Panc1 (cell line): ENCODE data around the gene CNGB1. TPM values are rescaled to one million over a fixed set of nuclear protein-coding genes. Genes with fewer than 3 reads are reported as not detected.

Experiments
- ATAC-seq: fragments of 200-7000 bp; cut with Tn5 transposase; 2 replicates; pipeline ENCODE4 v1.9.1; 2020; ENCODE audit warnings: mild to moderate bottlenecking, moderate library complexity
- BruUV-seq: library from RNA; stranded (reverse); fragments of 400-500 nt; replicated peaks from 2 replicates; lab custom pipeline; 2021; lab: Mats Ljungman, UMichigan
- CTCF ChIA-PET: fragments of 300-600 bp; sonication (Branson Sonifier 250); formaldehyde crosslinking; loops from one replicate; lab custom pipeline; 2022; ENCODE audit warnings: antibody characterized with exemption; lab: Charles Lee
- POLR2A ChIA-PET: fragments of 300-600 bp; sonication (Branson Sonifier 250); formaldehyde crosslinking; loops from one replicate; lab custom pipeline; 2022; ENCODE audit warnings: antibody characterized with exemption; lab: Charles Lee
- DNase-seq: peaks from one replicate; pipeline ENCODE4 v3.0.0-alpha.2; 2010; ENCODE audit warnings: low read depth, low spot score
- H3K27ac ChIP-seq: 2 replicates; pipeline ENCODE4 v1.5.1; 2011; ENCODE audit warnings: mild to moderate bottlenecking, low read length, inconsistent platforms
- H3K27me3 ChIP-seq: fragments of 200-500 bp; sonication (Bioruptor generic); 2 replicates; pipeline ENCODE4 v1.6.0; 2014; ENCODE audit warnings: low read length, inconsistent platforms; ENCODE audit not compliant: control insufficient read depth, insufficient read depth
- H3K36me3 ChIP-seq: fragments of 200-500 bp; sonication (Bioruptor generic); 2 replicates; pipeline ENCODE4 v1.5.1; 2014; ENCODE audit warnings: inconsistent platforms, mild to moderate bottlenecking, low read length, moderate library complexity; ENCODE audit not compliant: control insufficient read depth, insufficient read depth
- H3K4me1 ChIP-seq: 2 replicates; pipeline ENCODE4 v1.5.1; 2011; ENCODE audit warnings: inconsistent platforms, mild to moderate bottlenecking, low read length, moderate library complexity; ENCODE audit not compliant: control insufficient read depth, insufficient read depth
- H3K4me3 ChIP-seq, 2 experiments: 2 replicates each; pipeline ENCODE4 v1.5.1; 2011 to 2012; ENCODE audit warnings: low read depth in 2 of 2, low read length in 2 of 2, mild to moderate bottlenecking in 2 of 2, inconsistent platforms in 1 of 2, moderate library complexity in 1 of 2
- H3K9me3 ChIP-seq: fragments of 200-500 bp; sonication (Bioruptor generic); 2 replicates; pipeline ENCODE4 v1.5.1; 2014; ENCODE audit warnings: low read depth, mild to moderate bottlenecking, inconsistent platforms, low read length, moderate library complexity; ENCODE audit not compliant: control insufficient read depth, insufficient read depth
- POLR2AphosphoS5 ChIP-seq: IDR thresholded peaks from 2 replicates; pipeline ENCODE4 v1.6.1; 2012; ENCODE audit warnings: mild to moderate bottlenecking, low read depth, low read length, moderate library complexity
- SIN3A ChIP-seq: IDR thresholded peaks from 2 replicates; pipeline ENCODE4 v1.6.1; 2012; ENCODE audit warnings: low read depth, mild to moderate bottlenecking, low read length, moderate library complexity, borderline replicate concordance; ENCODE audit not compliant: insufficient read depth
- TCF7L2 ChIP-seq: IDR thresholded peaks from 2 replicates; pipeline ENCODE4 v1.6.1; 2011; ENCODE audit warnings: mild to moderate bottlenecking, low read depth, low read length, inconsistent platforms
- in situ Hi-C: cut with HindIII; loops from 2 replicates; pipeline ENCODE4 v1.10.0; 2016; ENCODE audit warnings: low sequenced_read_pairs, low pct_unique_long_range_greater_than_20kb
- intact Hi-C: fragments of 100-400 bp; cut with micrococcal nuclease; formaldehyde crosslinking; loops from one replicate; pipeline ENCODE4 v1.10.0; 2022; ENCODE audit not compliant: unreplicated experiment
- total RNA-seq: library from RNA; stranded (reverse); gene quantifications from one replicate; pipeline ENCODE4 v1.2.1, GENCODE V29; 2021; ENCODE audit not compliant: unreplicated experiment
- TF ChIP-seq, protein P1 (sequence below): fragments of 450-650 bp; IDR thresholded peaks from 2 replicates; pipeline ENCODE4 v1.5.1; 2017; ENCODE audit warnings: mild to moderate bottlenecking
- TF ChIP-seq, protein P2 (sequence below), 2 experiments: IDR thresholded peaks; 2 replicates each; pipeline ENCODE4 v1.6.1; 2011 to 2012; ENCODE audit warnings: low read depth in 2 of 2, control low read depth in 1 of 2, low read length in 1 of 2, mild to moderate bottlenecking in 1 of 2, moderate library complexity in 1 of 2; ENCODE audit not compliant: insufficient read depth in 1 of 2

CNGB1 gene
- total RNA-seq, 1 experiment from 2014 or later: not detected

DNA sequence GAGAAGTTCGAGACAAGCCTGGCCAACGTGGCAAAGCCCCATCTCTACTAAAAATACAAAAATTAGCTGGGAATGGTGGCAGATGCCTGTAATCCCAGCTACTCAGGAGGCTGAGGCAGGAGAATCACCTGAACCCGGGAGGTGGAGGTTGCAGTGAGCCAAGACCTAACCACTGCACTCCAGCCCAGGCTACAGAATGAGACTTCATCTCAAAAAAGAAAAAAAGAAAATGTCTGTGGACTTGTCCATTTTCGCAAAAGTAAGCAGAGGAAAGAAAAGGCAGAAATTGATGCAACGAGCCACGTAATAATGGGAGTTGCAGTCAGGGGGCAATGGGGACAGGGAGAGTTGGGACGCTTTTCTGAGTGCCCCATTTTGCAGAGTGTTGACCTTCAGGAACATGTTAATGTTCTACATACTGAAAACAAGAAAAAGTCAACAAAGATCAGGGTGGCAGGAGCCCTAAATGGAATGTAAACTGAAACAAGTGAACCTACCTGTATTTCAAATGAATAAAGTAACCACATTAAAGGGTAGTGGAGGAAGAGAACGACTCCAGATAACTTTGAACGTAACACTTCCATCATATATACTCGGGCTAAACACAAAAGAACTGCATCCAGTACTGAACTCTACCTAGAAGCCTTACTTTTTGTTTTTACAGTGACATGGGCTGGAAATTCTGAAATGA lies 76.4 kb downstream of the CNGB1 start:
- in situ Hi-C loops (no loop called here), intact Hi-C loops (no loop called here)
- no peak overlapping the region for H3K27ac ChIP-seq
- BruUV-seq: no TSS peak
- no peak for DNase-seq
- ChIA-PET CTCF (interaction anchor here (0.5 kb wide), 1 partner anchor 106 kb away, joined by 7 read pairs; no protein-coding TSS in a partner anchor), POLR2A (no interaction called here)
- H3K4me1 ChIP-seq: no peaks in the 10 kb centered on the region
- no peak overlapping the region for H3K4me3 ChIP-seq
- TF ChIP-seq SIN3A (no peak), POLR2AphosphoS5 (no peak), TCF7L2 (no peak)
- TF ChIP-seq, protein P1, sequence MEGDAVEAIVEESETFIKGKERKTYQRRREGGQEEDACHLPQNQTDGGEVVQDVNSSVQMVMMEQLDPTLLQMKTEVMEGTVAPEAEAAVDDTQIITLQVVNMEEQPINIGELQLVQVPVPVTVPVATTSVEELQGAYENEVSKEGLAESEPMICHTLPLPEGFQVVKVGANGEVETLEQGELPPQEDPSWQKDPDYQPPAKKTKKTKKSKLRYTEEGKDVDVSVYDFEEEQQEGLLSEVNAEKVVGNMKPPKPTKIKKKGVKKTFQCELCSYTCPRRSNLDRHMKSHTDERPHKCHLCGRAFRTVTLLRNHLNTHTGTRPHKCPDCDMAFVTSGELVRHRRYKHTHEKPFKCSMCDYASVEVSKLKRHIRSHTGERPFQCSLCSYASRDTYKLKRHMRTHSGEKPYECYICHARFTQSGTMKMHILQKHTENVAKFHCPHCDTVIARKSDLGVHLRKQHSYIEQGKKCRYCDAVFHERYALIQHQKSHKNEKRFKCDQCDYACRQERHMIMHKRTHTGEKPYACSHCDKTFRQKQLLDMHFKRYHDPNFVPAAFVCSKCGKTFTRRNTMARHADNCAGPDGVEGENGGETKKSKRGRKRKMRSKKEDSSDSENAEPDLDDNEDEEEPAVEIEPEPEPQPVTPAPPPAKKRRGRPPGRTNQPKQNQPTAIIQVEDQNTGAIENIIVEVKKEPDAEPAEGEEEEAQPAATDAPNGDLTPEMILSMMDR: no peak
- TF ChIP-seq, protein P2, sequence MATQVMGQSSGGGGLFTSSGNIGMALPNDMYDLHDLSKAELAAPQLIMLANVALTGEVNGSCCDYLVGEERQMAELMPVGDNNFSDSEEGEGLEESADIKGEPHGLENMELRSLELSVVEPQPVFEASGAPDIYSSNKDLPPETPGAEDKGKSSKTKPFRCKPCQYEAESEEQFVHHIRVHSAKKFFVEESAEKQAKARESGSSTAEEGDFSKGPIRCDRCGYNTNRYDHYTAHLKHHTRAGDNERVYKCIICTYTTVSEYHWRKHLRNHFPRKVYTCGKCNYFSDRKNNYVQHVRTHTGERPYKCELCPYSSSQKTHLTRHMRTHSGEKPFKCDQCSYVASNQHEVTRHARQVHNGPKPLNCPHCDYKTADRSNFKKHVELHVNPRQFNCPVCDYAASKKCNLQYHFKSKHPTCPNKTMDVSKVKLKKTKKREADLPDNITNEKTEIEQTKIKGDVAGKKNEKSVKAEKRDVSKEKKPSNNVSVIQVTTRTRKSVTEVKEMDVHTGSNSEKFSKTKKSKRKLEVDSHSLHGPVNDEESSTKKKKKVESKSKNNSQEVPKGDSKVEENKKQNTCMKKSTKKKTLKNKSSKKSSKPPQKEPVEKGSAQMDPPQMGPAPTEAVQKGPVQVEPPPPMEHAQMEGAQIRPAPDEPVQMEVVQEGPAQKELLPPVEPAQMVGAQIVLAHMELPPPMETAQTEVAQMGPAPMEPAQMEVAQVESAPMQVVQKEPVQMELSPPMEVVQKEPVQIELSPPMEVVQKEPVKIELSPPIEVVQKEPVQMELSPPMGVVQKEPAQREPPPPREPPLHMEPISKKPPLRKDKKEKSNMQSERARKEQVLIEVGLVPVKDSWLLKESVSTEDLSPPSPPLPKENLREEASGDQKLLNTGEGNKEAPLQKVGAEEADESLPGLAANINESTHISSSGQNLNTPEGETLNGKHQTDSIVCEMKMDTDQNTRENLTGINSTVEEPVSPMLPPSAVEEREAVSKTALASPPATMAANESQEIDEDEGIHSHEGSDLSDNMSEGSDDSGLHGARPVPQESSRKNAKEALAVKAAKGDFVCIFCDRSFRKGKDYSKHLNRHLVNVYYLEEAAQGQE (IDR thresholded peaks at IDR 0.05; ENCODE audit: insufficient read depth in 1 of 2, low read depth in 2 of 2, low read length in 1 of 2): no peak
- ATAC-seq: no peak
- no peaks in the 10 kb centered on the region for H3K27me3 ChIP-seq
- no peaks in the 10 kb centered on the region for H3K9me3 ChIP-seq
- H3K36me3 ChIP-seq: no peaks in the 10 kb centered on the region

DNA sequence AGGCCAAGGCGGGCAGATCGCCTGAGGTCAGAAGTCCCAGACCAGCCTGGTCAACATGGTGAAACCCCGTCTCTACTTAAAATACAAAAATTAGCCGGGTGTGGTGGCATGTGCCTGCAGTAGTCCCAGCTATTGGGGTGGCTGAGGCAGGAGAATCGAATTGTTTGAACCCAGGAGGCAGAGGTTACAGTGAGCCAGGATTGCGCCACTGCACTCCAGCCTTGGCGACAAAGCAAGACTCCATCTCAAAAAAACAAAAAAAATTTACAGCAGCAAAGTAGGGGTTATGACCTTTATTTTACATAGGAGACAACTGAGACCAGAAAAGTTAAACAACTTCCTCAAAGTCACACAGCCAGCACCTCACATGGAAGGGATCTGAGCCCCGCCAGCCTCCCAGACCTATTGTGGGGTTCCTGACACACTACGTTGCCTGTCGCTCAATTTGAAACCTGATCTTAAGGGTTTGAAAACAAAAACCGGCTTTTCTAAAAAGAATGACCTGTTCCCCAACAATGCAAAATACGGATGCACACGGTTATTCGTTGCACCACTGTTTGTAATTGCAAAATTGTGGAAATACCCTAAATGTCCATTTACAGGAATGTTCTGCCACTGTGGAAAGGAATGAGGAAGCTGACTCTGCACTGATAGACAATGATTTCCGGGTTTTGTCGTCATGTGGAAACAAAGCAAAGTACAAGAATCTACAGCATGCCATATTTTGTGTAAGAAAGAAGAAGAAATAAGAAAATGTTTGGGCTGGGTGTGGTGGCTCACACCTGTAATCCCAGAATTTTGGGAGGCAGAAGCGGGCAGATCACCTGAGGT lies 77.2 kb downstream of the CNGB1 start:
- Histone ChIP-seq H3K9me3 (no peaks in the 10 kb centered on the region), H3K4me1 (no peaks in the 10 kb centered on the region), H3K36me3 (no peaks in the 10 kb centered on the region), H3K27ac (no peak overlapping the region), H3K4me3 (no peak overlapping the region), H3K27me3 (no peaks in the 10 kb centered on the region)
- CTCF ChIA-PET: no interaction called here
- DNase-seq: no peak
- no peak for ATAC-seq
- intact Hi-C loops (no loop called here), in situ Hi-C loops (no loop called here)
- BruUV-seq: no TSS peak
- POLR2A ChIA-PET: no interaction called here
- TF ChIP-seq SIN3A: no peak
- TF ChIP-seq, protein P1: no peak
- TF ChIP-seq, protein P2 (IDR thresholded peaks at IDR 0.05; ENCODE audit: insufficient read depth in 1 of 2, low read depth in 2 of 2, low read length in 1 of 2): no peak
- no peak for TF ChIP-seq TCF7L2
- TF ChIP-seq POLR2AphosphoS5: no peak
